Right lobe of liver (tissue), 6 donors: ENCODE results near the gene PACC1. TPM values are rescaled to one million over a fixed set of nuclear protein-coding genes. Genes with fewer than 3 reads are reported as not detected.

ENCODE experiments used
- ATAC-seq, 4 donors: fragments of 200-7000 bp; cut with Tn5 transposase; one replicate each; pipeline ENCODE4 v1.9.1; 2020; ENCODE audit warnings: mild to moderate bottlenecking in 4 of 4, moderate library complexity in 4 of 4
- DNase-seq, 3 donors: peaks; one replicate each; pipeline ENCODE4 v3.0.0-alpha.2; 2020
- H3K27ac ChIP-seq, 3 donors: fragments of 200-600 bp; one replicate each; pipeline ENCODE4 v1.8.0; 2022
- H3K27me3 ChIP-seq, 2 donors: fragments of 200-600 bp; one replicate each; pipeline ENCODE4 v1.8.0; 2022
- H3K36me3 ChIP-seq, 4 donors: fragments of 200-600 bp; sonication (generic) in 1 of 4; one replicate each; pipeline versions ENCODE4 v1.5.1 to v1.8.0; 2017 to 2022; ENCODE audit warnings: control low read depth in 1 of 4
- H3K4me1 ChIP-seq, 4 donors: fragments of 200-600 bp; sonication (generic) in 1 of 4; one replicate each; pipeline versions ENCODE4 v1.5.1 to v1.8.0; 2017 to 2022; ENCODE audit warnings: control low read depth in 1 of 4
- H3K4me3 ChIP-seq, 3 donors: fragments of 200-600 bp; one replicate each; pipeline ENCODE4 v1.8.0; 2022
- H3K9me3 ChIP-seq, 4 donors: fragments of 200-600 bp; sonication (generic) in 1 of 4; one replicate each; pipeline versions ENCODE4 v1.5.1 to v1.8.0; 2017 to 2022; ENCODE audit warnings: control low read depth in 1 of 4
- CTCF ChIP-seq, 4 donors: fragments of 200-600 bp in 3 of 4; fragments of 450-650 bp in 1 of 4; IDR thresholded peaks; one replicate each; pipeline versions ENCODE4 v1.5.1 to v1.8.0; 2016 to 2022; ENCODE audit warnings: antibody characterized with exemption in 4 of 4, mild to moderate bottlenecking in 2 of 4
- POLR2A ChIP-seq: fragments of 450-650 bp; IDR thresholded peaks from one replicate; pipeline ENCODE4 v1.6.1; 2017; ENCODE audit warnings: antibody characterized with exemption, mild to moderate bottlenecking
- WGBS: methylation state at CpG from one replicate; pipeline ENCODE4 v1.1.6; 2018; ENCODE audit warnings: low coverage, low lambda C conversion rate; ENCODE audit not compliant: insufficient coverage; ENCODE audit errors: missing lambda C conversion rate; 5-methylcytosine and 5-hydroxymethylcytosine counted together
- intact Hi-C, 2 donors: fragments of 100-400 bp; cut with DNase I; formaldehyde crosslinking; loops; one replicate each; pipeline versions ENCODE4 v1.11.2 to v1.14.1; 2022
- total RNA-seq, 6 experiments: library from RNA; depleted of rRNA in 2 of 6; stranded (reverse); fragments of >200 nt in 2 of 6; fragmentation: NEBNext Ultra II Directional in 3 of 6; extraction: Animal tissue kit (Norgen Biotek cat#: 25700) in 3 of 6; gene quantifications; one replicate each; pipeline versions ENCODE4 v1.1.0 to v1.2.4, GENCODE V29; 2016 to 2023
- donor health status: DM: no; HTN: yes; CAD: no.
- donor health status: DM: no; HTN: no; CAD: no.
- donor health status: DM: no; HTN: no; CAD: no.
- donor health status: DM: no; HTN: yes; CAD: no.
- donor health status: DM: no; HTN: yes; CAD: no.

The PACC1 gene
- total RNA-seq, 6 experiments from 2014 or later: 0.88 to 3.3 (median 1.7) TPM

GRCh38 chr1:212442408-212442807 is 27.7 kb upstream of the PACC1 start:
- Histone ChIP-seq H3K27ac (no peak overlapping the region), H3K4me1 (no peaks in the 10 kb centered on the region), H3K9me3 (no peaks in the 10 kb centered on the region), H3K4me3 (no peak overlapping the region), H3K27me3 (no peaks in the 10 kb centered on the region), H3K36me3 (no peaks in the 10 kb centered on the region)
- no peak for ATAC-seq
- 100% methylated on average over 3 of the region's 5 CpGs for WGBS
- TF ChIP-seq CTCF (IDR thresholded peaks at IDR 0.05) (no peak), POLR2A (no peak)
- intact Hi-C loops: no loop called here
- no peak for DNase-seq

- H3K9me3 ChIP-seq: no peaks in the 10 kb centered on the region
- intact Hi-C loops: no loop called here
- no peaks in the 10 kb centered on the region for H3K4me1 ChIP-seq
- WGBS: 80% methylated on average over 4 of the region's 9 CpGs
- ATAC-seq (no peak), DNase-seq (no peak)
- TF ChIP-seq CTCF (IDR thresholded peaks at IDR 0.05) (no peak), POLR2A (no peak)
- no peak overlapping the region for H3K27ac ChIP-seq
- H3K36me3 ChIP-seq: no peaks in the 10 kb centered on the region
- no peaks in the 10 kb centered on the region for H3K27me3 ChIP-seq
- no peak overlapping the region for H3K4me3 ChIP-seq
These were observed 25.7 kb upstream of the PACC1 start for GRCh38 chr1:212440419-212440818.

- no peak overlapping the region for H3K27ac ChIP-seq
- no peak for DNase-seq
- WGBS: 91% methylated on average over 2 of the region's 2 CpGs
- no peaks in the 10 kb centered on the region for H3K36me3 ChIP-seq
- H3K27me3 ChIP-seq: no peaks in the 10 kb centered on the region
- TF ChIP-seq POLR2A (no peak), CTCF (IDR thresholded peaks at IDR 0.05) (no peak)
- intact Hi-C loops: no loop called here
- no peak for ATAC-seq
- no peak overlapping the region for H3K4me3 ChIP-seq
- H3K4me1 ChIP-seq: no peaks in the 10 kb centered on the region
- no peaks in the 10 kb centered on the region for H3K9me3 ChIP-seq
These were observed 24.1 kb upstream of the PACC1 start for GRCh38 chr1:212438831-212439237.

- Histone ChIP-seq H3K36me3 (no peaks in the 10 kb centered on the region), H3K9me3 (no peaks in the 10 kb centered on the region), H3K4me1 (peaks cover 0 to 3% (median 0%) of the 10 kb centered on the region in 4 donors), H3K4me3 (no peak overlapping the region), H3K27ac (no peak overlapping the region), H3K27me3 (no peaks in the 10 kb centered on the region)
- ATAC-seq (no peak), DNase-seq (no peak)
- TF ChIP-seq CTCF (IDR thresholded peaks at IDR 0.05): no peak
- TF ChIP-seq POLR2A: no peak
- WGBS: 90% methylated on average over 1 of the region's 4 CpGs
- intact Hi-C loops: no loop called here
These were observed 22.6 kb upstream of the PACC1 start for GRCh38 chr1:212437179-212437798.
